ENCODE measurements around the gene PDC.

- TF ChIP-seq CTCF (IDR thresholded peaks at IDR 0.05; ENCODE audit: low read length) (no peak), EZH2 (IDR thresholded peaks at IDR 0.05; ENCODE audit: borderline replicate concordance, low read length) (no peak)
Observed at GRCh38 chr1:186486061-186486460, 25.1 kb upstream of the PDC start.

Measured in OCI-LY1 (cell line).